HL-60 (cell line): ENCODE data around the gene AVPR1B.

ENCODE experiments used
- DNase-seq, 2 experiments: peaks; one replicate each; pipeline ENCODE4 v3.0.0-alpha.2; 2010 to 2020; ENCODE audit warnings: low read depth in 1 of 2, low spot score in 1 of 2
- H3K27ac ChIP-seq: fragments of 250-450 bp; sonication (Bioruptor Pico); replicated peaks from 2 replicates; pipeline ENCODE4 v1.5.1; 2020; ENCODE audit warnings: mild to moderate bottlenecking, moderate library complexity
- H3K27me3 ChIP-seq: fragments of 250-450 bp; sonication (Bioruptor Pico); 2 replicates; pipeline ENCODE4 v1.5.1; 2021; ENCODE audit warnings: mild to moderate bottlenecking, moderate library complexity; ENCODE audit not compliant: insufficient read depth, poor library complexity, severe bottlenecking
- H3K4me3 ChIP-seq: replicated peaks from 2 replicates; pipeline ENCODE4 v1.5.1; 2011; ENCODE audit warnings: mild to moderate bottlenecking, control low read depth, low read length; ENCODE audit not compliant: insufficient read depth
- GABPA ChIP-seq: IDR thresholded peaks from 2 replicates; pipeline ENCODE4 v1.6.1; 2012; ENCODE audit warnings: low read depth
- POLR2AphosphoS5 ChIP-seq: IDR thresholded peaks from 2 replicates; pipeline ENCODE4 v1.6.1; 2012; ENCODE audit warnings: low read depth
- SPI1 ChIP-seq: IDR thresholded peaks from 2 replicates; pipeline ENCODE4 v1.6.1; 2012; ENCODE audit warnings: low read depth, mild to moderate bottlenecking, borderline replicate concordance
- TF ChIP-seq, protein P1 (sequence below): IDR thresholded peaks from 2 replicates; pipeline ENCODE4 v1.6.1; 2012; ENCODE audit warnings: low read depth; ENCODE audit not compliant: insufficient replicate concordance
- TF ChIP-seq, protein P2 (sequence below): IDR thresholded peaks from one replicate; pipeline ENCODE4 v1.5.1; 2011; ENCODE audit warnings: low read length, control low read depth, inconsistent platforms; ENCODE audit not compliant: insufficient read depth

The AVPR1B gene

DNA sequence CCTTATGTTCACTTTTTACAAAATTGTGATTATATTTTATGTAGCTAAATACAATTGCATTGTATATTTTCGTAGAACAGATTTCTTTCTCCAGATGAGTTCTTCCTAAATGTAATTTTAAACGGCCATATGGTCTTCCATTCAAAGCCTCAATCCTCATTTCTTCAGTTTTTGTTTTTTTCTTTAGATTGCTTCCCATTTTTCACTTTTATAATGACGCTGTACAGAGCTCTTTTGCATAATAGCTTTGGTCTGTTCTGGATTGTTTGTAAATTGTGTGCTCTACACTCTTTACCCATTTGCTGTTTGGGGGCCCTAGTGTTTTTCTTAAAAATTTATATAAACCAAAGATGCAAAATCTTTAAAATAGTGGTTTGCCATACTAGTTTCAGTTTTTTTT lies 27.8 kb downstream of the AVPR1B start:
- DNase-seq = no peak
- H3K27ac ChIP-seq = 0 out of 2 replicates have a peak overlapping the region, but pooled peaks have one; percentile 22
- no peak overlapping the region for H3K4me3 ChIP-seq
- no peak for TF ChIP-seq POLR2AphosphoS5
- TF ChIP-seq, protein P1, sequence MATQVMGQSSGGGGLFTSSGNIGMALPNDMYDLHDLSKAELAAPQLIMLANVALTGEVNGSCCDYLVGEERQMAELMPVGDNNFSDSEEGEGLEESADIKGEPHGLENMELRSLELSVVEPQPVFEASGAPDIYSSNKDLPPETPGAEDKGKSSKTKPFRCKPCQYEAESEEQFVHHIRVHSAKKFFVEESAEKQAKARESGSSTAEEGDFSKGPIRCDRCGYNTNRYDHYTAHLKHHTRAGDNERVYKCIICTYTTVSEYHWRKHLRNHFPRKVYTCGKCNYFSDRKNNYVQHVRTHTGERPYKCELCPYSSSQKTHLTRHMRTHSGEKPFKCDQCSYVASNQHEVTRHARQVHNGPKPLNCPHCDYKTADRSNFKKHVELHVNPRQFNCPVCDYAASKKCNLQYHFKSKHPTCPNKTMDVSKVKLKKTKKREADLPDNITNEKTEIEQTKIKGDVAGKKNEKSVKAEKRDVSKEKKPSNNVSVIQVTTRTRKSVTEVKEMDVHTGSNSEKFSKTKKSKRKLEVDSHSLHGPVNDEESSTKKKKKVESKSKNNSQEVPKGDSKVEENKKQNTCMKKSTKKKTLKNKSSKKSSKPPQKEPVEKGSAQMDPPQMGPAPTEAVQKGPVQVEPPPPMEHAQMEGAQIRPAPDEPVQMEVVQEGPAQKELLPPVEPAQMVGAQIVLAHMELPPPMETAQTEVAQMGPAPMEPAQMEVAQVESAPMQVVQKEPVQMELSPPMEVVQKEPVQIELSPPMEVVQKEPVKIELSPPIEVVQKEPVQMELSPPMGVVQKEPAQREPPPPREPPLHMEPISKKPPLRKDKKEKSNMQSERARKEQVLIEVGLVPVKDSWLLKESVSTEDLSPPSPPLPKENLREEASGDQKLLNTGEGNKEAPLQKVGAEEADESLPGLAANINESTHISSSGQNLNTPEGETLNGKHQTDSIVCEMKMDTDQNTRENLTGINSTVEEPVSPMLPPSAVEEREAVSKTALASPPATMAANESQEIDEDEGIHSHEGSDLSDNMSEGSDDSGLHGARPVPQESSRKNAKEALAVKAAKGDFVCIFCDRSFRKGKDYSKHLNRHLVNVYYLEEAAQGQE = no peak
- TF ChIP-seq, protein P2, sequence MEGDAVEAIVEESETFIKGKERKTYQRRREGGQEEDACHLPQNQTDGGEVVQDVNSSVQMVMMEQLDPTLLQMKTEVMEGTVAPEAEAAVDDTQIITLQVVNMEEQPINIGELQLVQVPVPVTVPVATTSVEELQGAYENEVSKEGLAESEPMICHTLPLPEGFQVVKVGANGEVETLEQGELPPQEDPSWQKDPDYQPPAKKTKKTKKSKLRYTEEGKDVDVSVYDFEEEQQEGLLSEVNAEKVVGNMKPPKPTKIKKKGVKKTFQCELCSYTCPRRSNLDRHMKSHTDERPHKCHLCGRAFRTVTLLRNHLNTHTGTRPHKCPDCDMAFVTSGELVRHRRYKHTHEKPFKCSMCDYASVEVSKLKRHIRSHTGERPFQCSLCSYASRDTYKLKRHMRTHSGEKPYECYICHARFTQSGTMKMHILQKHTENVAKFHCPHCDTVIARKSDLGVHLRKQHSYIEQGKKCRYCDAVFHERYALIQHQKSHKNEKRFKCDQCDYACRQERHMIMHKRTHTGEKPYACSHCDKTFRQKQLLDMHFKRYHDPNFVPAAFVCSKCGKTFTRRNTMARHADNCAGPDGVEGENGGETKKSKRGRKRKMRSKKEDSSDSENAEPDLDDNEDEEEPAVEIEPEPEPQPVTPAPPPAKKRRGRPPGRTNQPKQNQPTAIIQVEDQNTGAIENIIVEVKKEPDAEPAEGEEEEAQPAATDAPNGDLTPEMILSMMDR = no peak
- no peak for TF ChIP-seq GABPA
- TF ChIP-seq SPI1 = no peak
- no peaks in the 10 kb centered on the region for H3K27me3 ChIP-seq

DNA sequence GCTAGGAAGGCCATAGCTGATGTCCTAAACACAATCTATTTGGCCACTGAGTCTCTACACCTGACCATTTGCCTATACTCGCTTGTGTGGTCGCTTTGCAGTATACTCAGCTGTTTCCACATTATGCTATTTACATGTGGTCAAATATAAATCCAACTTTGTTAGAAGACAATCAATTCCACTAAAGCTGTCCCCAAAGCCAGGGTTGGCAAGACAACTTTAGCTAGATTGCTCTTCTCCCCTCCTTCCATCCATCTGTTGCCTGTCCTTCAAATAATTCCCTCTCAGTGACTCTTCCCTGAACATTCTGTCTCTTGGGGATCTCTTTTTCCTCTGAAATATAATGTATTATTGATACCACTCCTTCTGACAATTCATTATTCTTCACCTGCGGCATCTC lies 30.1 kb downstream of the AVPR1B start:
- no peak overlapping the region for H3K4me3 ChIP-seq
- TF ChIP-seq, protein P1 = no peak
- DNase-seq = no peak

DNA sequence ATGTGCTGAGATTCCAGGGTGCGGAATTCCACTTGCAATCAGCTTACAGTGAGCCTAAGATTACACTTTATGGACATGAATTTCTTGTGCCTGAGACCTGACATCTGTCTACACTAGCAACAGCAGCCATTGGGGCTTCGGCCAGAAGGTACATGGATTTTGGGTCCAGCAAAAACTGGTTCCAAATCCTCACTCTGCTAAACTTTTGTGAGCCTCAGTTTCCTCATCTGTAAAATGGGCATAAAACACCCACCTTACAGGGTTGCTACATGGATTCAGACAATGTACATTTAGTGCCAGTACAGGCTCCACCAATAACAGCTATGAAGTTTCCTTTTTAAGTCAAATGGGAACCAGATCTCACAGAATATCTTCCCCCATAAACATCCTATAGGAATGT lies 33.4 kb downstream of the AVPR1B start:
- DNase-seq = no peak
- H3K27ac ChIP-seq = peak overlapping the region; percentile 71
- no peaks in the 10 kb centered on the region for H3K27me3 ChIP-seq
- no peak overlapping the region for H3K4me3 ChIP-seq
- no peak for TF ChIP-seq SPI1
- TF ChIP-seq POLR2AphosphoS5 = no peak
- TF ChIP-seq, protein P2 = no peak

More for the DNA sequence above, 30.1 kb downstream of the AVPR1B start:
- Histone ChIP-seq H3K27ac (no peak overlapping the region), H3K27me3 (no peaks in the 10 kb centered on the region)

DNA sequence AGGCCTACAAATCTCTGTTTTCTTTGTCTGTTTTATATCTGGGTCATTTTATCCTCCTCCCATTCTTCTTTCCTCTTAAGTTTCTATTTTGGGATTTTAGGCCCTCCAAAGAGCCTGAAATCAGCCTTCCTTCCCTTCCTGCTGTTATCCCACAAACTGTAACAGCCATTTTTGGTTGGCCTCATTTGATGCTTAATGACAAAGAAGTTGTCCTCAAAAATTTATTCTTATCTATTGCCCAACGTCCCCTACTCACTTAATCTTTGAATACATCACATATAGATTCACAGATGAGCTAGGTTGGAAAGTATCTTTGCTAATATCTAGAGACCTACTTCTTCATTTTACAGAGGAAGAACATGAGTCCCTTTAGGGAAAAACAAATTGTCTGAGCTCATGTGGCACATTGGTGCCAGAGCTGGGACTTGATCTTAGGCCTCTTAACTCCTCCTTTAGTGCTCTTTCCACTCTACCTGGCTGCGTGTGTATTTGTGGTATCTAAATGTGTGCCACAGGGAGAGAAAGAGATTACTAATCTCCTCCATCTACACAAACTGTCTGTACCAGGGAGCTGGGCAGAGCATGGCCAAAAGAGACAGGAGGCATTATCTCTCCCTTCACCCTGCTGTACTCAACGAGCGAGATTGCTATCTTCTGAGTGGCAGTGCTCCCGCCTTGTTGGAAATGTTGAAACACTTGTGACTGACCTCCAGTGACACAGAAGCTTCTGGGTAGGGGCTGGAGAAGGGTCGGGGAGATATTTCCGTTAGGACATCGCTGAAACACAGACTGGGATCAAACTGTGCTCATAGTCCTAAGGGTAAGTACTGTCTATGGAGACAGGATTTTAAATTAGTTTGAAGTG lies 34.1 kb downstream of the AVPR1B start:
- TF ChIP-seq, protein P2 = no peak
- TF ChIP-seq, protein P1 = no peak
- TF ChIP-seq GABPA (no peak), SPI1 (no peak), POLR2AphosphoS5 (no peak; the same call in 1 of the 2 replicates)
- no peaks in the 10 kb centered on the region for H3K27me3 ChIP-seq
- DNase-seq = peak in 1 of 2 experiments; percentile 63
- no peak overlapping the region for H3K4me3 ChIP-seq
- peak overlapping the region; percentile 71 for H3K27ac ChIP-seq
